Stimulated activated naive CD8-positive, alpha-beta T cell treated with anti-CD3 and anti-CD28 coated beads, Interleukin-15, amount 100 ng/mL, for 72 hours (primary cell): ENCODE data around the gene SLC24A3.
A peak's percentile ranks its signal among the peaks of the same experiment; 100 is the strongest.

ENCODE experiments used
- ATAC-seq: fragments of 150-1000 bp; cut with Tn5 transposase; 2 replicates; pipeline ENCODE4 v1.10.0; 2021; ENCODE audit warnings: mild to moderate bottlenecking, moderate library complexity
- DNase-seq, 2 donors: peaks; one replicate each; pipeline ENCODE4 v3.0.0; 2021 to 2022
- H3K27ac Mint-ChIP-seq, 2 donors: one replicate each; pipeline ENCODE4 v1.8.0; 2022; ENCODE audit warnings: mild to moderate bottlenecking in 2 of 2, mixed read lengths in 2 of 2, moderate library complexity in 2 of 2
- H3K27me3 Mint-ChIP-seq: one replicate; pipeline ENCODE4 v1.8.0; 2022; ENCODE audit warnings: mixed read lengths
- H3K4me1 Mint-ChIP-seq: one replicate; pipeline ENCODE4 v1.8.0; 2022; ENCODE audit warnings: mild to moderate bottlenecking, mixed read lengths
- H3K4me3 Mint-ChIP-seq, 2 donors: one replicate each; pipeline ENCODE4 v1.8.0; 2022; ENCODE audit warnings: mild to moderate bottlenecking in 2 of 2, mixed read lengths in 2 of 2, moderate library complexity in 1 of 2
- H3K9me3 Mint-ChIP-seq, 2 donors: one replicate each; pipeline ENCODE4 v1.8.0; 2022; ENCODE audit warnings: mixed read lengths in 2 of 2

The SLC24A3 gene

DNA sequence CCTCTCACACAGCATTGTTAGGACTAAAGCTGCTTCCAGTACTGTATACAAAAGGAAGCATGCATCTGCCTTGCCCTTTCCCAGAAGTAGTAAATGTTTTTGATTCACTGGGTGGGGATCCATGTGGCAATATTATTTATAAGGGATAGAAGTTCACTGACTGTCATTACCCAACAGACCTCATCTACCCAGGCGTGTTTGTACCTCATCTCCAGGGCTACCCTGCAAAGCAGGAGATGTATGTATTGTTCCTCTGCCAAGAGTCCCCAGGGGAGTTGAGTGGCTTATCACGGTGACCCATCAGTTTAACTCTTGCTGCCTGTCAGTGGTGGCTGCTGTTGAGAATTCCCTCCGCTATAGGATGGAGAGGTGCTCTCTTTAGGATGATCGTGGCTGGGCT is 42.5 kb downstream of the SLC24A3 start:
- no peaks in the 10 kb centered on the region for H3K4me1 Mint-ChIP-seq
- DNase-seq, result no peak
- H3K9me3 Mint-ChIP-seq, result no peaks in the 10 kb centered on the region
- H3K4me3 Mint-ChIP-seq, result no peak overlapping the region
- peaks cover 7% of the 10 kb centered on the region for H3K27me3 Mint-ChIP-seq
- no peak for ATAC-seq
- no peak overlapping the region for H3K27ac Mint-ChIP-seq

DNA sequence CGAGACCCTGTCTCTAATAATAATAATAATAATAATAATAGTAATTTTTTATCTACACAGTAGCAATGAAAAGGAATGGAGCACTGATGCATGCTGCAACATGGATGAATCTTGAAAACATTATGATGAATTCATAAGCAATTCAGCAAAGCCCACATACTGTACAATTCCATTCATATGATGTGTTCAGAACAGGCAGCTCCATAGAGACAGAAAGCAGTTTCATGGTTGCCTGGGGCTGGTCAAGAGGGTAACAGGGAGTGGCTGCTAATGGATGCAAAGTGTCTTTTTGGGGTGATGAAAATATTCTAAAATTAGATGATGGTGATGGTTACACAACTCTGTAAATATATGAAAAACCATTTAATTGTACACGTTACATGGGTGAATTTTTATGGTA is 43.6 kb downstream of the SLC24A3 start:
- DNase-seq, result no peak
- Mint-ChIP-seq H3K27ac (no peak overlapping the region), H3K9me3 (no peaks in the 10 kb centered on the region), H3K27me3 (peaks cover 7% of the 10 kb centered on the region), H3K4me1 (no peaks in the 10 kb centered on the region), H3K4me3 (no peak overlapping the region)
- no peak for ATAC-seq

DNA sequence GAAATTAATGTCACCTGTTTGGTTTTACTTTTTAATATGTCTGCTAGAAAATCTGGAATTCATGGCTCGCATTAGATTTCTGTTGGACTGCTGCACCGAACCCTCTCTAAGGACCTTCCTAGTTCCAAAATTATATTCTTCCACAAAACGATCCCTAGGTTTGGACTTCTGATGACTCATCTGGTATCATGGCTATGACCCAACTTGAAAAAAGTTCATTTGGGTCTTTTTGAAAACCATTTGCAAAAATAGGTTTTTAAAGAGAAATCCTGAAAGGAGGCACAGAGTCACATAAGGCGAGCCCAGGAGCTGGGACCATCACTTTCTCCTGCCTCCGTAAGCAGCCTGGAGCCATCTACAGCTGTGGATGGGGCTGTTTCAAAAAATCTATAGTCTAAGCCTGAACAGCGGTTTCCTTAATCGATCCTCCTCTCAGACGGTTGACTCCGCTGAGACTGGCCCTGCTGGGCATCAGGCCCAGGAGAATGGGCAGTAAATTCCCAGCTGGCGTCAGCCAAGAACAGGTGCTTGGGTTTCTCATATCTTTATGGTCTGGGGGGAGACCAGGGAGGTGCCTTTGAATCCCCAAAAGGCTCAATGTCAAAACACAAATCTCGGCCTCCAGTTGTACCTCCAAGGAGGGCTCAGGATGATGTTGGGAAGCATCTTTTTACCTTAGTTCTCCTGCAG is 44.6 kb downstream of the SLC24A3 start:
- no peak overlapping the region for H3K4me3 Mint-ChIP-seq
- DNase-seq (no peak), ATAC-seq (no peak)
- H3K4me1 Mint-ChIP-seq, result no peaks in the 10 kb centered on the region
- no peak overlapping the region for H3K27ac Mint-ChIP-seq
- peaks cover 4% of the 10 kb centered on the region for H3K27me3 Mint-ChIP-seq
- no peaks in the 10 kb centered on the region for H3K9me3 Mint-ChIP-seq

DNA sequence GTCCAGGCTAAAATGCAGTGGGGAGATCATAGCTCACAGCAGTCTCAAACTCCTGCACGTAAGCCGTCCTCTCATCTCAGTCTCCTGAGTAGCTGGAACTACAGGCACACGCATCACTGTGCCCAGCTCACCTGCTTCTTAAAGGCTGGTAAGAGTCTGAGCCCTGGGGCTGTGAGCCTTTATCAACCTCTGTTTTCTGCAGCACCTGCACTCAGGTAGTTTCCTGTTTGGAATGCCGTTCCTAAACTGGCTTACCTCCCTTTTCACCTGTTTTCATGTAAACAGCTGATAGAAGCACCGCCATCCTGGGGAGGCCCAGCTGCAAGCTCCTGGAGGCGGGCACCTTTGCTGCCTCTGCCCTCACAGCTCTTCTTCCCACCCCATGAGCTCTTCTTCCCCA is 45.4 kb downstream of the SLC24A3 start:
- Mint-ChIP-seq H3K4me1 (no peaks in the 10 kb centered on the region), H3K27me3 (no peaks in the 10 kb centered on the region), H3K4me3 (no peak overlapping the region), H3K27ac (no peak overlapping the region), H3K9me3 (no peaks in the 10 kb centered on the region)
- ATAC-seq (no peak), DNase-seq (no peak)

DNA sequence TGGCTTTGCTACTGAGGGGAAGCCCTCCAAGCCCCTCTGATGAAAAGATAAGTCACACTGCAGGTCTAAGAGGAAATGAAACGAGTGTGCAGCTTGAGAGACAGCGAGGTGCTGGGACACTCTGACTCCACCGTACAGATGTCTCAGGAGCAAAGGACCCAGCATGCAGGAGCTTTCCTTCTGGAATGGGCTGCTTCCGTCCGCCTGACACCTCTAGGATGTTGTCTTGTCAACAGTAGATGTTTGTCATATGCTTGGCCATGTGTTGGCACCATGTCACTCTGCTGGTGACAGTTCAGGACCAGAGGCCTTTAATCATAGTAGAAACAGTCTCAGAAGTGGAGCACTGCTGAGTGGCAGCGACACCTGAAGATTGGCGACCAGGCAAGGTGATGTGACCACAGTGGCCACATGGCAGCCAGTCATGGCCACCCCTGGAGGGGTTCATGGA is 46.7 kb downstream of the SLC24A3 start:
- H3K27ac Mint-ChIP-seq, result no peak overlapping the region
- no peaks in the 10 kb centered on the region for H3K9me3 Mint-ChIP-seq
- no peak overlapping the region for H3K4me3 Mint-ChIP-seq
- H3K27me3 Mint-ChIP-seq, result no peaks in the 10 kb centered on the region
- no peaks in the 10 kb centered on the region for H3K4me1 Mint-ChIP-seq
- ATAC-seq (no peak), DNase-seq (no peak)

DNA sequence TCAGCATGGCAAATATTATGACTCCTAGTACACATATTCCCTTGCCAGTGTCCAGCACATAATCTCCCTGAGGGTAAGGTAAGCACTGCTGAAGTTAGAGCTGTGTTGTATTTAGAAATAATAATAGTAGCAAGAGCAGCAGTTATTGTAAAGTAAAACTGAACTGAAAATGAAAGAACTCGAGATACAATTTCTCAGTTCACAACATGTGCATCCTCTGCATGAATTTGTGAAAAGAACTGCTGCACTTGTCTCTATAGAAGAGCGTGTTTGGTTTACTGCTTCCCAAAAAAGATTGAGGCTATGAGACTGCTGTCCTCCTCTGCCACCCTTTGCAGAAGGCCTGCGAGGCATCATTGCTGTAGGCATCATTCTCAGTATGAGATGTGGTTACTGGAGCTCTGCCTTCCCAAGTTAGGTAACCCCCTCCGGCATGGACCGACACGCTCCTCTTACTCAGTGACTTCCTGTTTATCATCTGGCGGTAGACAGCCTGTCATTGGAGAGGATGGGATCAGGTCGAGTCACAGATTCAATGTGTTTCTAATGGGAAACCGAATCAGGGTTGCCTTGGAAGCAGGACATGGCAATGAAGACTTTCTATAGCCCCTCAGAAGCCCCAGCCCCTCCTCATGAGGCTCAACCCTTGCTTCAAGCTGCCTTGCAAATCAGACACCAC is 48.1 kb downstream of the SLC24A3 start:
- H3K9me3 Mint-ChIP-seq, result no peaks in the 10 kb centered on the region
- no peak for ATAC-seq
- no peak for DNase-seq
- H3K4me3 Mint-ChIP-seq, result no peak overlapping the region
- no peaks in the 10 kb centered on the region for H3K27me3 Mint-ChIP-seq
- H3K4me1 Mint-ChIP-seq, result no peaks in the 10 kb centered on the region
- H3K27ac Mint-ChIP-seq, result peak overlapping the region in 1 of 2 donors; percentile 27

DNA sequence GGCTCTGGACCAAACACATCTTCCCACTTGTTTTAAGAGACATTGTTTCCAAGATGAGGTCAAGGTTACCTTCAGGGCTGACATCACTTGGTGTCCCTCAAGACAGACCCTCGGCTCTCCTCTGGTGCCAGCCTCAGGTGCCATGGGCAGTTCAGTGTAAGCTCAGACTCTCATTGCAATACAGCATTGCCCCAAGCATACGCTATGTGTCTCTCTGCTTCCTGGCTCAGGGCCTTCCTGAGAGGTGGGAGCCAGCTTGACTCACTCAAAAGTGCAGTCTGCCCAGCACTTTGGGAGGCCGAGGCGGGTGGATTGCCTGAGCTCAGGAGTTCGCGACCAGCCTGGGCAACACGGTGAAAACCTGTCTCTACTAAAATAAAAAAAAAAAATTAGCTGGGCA is 51.7 kb downstream of the SLC24A3 start:
- no peak overlapping the region for H3K4me3 Mint-ChIP-seq
- H3K27me3 Mint-ChIP-seq, result no peaks in the 10 kb centered on the region
- no peak for ATAC-seq
- H3K9me3 Mint-ChIP-seq, result no peaks in the 10 kb centered on the region
- no peak for DNase-seq
- no peaks in the 10 kb centered on the region for H3K4me1 Mint-ChIP-seq
- no peak overlapping the region for H3K27ac Mint-ChIP-seq

DNA sequence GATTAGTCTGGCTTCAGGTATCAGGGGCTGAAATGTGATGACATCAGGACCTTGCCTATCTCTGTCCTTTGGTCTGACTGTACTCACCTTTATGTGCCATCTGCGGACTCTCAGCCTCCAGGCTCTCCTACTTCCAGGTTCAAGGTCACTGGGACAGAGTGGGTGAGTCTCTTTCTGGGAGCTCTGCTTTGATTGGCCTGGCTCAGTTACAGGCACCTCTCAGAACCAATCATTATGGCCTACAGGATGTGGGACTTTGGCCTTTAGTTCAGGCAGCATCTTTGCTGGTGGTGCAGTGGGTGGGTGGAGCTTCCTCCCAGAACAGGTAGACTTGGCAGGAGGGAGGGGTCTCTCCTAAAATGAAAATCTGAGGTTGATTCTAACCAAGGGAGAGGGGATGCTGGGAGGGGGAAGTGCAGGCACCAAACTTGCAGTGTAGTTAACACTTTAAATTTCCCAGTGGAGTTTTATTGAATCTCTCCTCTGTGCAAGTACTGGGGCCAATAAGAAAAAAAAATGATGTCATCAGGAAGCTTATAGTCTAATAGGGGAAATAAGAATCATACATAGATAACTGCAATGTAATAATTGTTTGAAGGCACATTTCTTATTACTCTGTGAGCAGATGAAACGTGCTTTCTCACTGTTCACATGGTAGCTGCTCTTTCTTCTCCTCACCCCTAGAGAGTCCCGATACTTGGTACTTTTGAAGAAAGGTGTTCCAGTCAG is 53.4 kb downstream of the SLC24A3 start:
- DNase-seq (peak in 1 of 2 donors; percentile 14), ATAC-seq (no peak)
- no peak overlapping the region for H3K4me3 Mint-ChIP-seq
- peaks cover 13% of the 10 kb centered on the region for H3K27me3 Mint-ChIP-seq
- no peaks in the 10 kb centered on the region for H3K9me3 Mint-ChIP-seq
- H3K4me1 Mint-ChIP-seq, result no peaks in the 10 kb centered on the region
- no peak overlapping the region for H3K27ac Mint-ChIP-seq

DNA sequence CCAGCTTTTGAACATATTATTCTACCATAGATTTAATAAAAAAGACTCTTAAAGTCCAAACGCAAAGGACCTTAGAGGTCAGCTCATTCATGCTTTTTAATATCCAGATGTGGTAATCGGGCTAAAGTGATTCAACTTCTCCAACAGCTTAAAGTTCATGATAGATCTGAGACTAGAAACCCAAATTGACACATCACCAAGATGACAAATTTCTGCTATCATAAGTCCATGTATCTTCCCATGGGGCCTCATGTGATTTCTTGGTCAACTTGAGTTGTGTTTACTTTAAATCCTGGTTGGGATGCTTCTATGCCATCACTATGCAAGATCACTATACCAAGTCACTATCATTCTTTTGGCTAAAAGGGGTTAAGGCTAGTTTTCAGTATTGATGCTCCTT is 56.0 kb downstream of the SLC24A3 start:
- no peak overlapping the region for H3K27ac Mint-ChIP-seq
- no peaks in the 10 kb centered on the region for H3K4me1 Mint-ChIP-seq
- DNase-seq (no peak), ATAC-seq (no peak)
- H3K9me3 Mint-ChIP-seq, result no peaks in the 10 kb centered on the region
- H3K4me3 Mint-ChIP-seq, result no peak overlapping the region
- H3K27me3 Mint-ChIP-seq, result peaks cover 14% of the 10 kb centered on the region

DNA sequence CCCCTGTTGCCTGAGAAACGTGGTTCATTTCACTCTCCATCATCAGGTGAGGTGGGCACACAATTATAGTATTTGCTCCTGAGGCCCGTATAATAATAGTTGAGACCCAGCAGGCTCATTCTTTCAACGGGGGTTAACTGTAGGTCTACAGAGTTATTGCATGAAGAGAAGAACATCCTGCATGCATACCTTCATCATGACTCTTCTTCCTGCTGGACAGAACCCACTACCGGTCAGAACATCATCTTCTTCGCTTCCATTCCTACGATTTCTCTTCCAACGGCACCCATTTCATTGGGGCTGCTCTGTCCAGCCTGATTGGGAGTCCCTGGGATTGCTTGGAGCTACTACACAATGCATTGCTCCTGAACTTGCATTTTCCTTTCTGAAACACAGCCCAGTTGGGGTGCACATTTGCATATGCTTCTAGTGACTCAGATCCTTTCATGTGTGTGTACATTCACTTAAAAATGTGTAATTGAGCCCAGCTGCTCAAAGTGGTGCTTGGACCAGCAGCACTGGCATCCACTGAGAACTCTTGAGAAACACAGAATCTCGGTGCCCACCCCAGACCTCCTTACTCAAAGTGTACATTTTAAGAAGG is 57.4 kb downstream of the SLC24A3 start:
- ATAC-seq (no peak), DNase-seq (no peak)
- H3K4me3 Mint-ChIP-seq, result no peak overlapping the region

DNA sequence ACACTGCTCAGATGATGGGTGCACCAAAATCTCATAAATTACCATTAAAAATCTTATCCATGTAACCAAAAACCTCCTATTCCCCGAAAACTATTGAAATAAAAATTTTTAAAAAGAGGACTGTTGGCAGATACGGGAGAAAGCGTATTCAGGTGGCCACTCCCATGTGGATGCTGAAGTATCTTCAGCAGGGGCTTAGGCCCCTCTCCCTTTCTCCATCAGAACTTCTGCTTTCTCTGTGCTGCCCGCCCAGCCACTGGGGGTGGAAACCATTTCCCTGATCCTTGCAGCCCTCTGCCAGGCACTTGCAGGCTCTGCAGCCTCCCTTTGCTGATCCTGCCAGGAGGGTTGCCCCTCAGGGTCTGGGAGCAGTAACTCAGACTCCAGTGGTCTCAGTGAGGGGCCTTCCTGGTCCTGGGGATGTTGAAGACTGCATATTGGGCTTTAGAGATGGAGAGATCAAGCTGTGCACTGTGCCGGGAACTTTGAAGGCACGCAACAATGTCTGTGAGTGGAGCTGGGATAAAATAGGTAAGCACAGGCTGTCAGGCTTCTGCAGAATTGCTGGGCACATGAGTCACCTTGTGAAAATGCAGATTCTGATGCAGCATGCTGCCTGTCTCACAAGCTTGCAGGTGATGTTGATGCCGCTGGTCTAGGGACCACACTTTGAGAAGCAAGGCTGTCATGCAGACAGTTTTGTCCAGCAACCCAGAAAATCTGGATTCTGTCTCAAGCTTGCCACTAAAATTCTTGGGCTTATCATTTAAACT is 59.6 kb downstream of the SLC24A3 start:
- no peak for ATAC-seq
- H3K27ac Mint-ChIP-seq, result no peak overlapping the region
- no peak overlapping the region for H3K4me3 Mint-ChIP-seq
- peaks cover 14% of the 10 kb centered on the region for H3K27me3 Mint-ChIP-seq
- no peaks in the 10 kb centered on the region for H3K4me1 Mint-ChIP-seq
- DNase-seq, result no peak
- no peaks in the 10 kb centered on the region for H3K9me3 Mint-ChIP-seq

More for the DNA sequence above, 57.4 kb downstream of the SLC24A3 start:
- peaks cover 14% of the 10 kb centered on the region for H3K27me3 Mint-ChIP-seq
- H3K9me3 Mint-ChIP-seq, result no peaks in the 10 kb centered on the region
- H3K4me1 Mint-ChIP-seq, result no peaks in the 10 kb centered on the region
- no peak overlapping the region for H3K27ac Mint-ChIP-seq

DNA sequence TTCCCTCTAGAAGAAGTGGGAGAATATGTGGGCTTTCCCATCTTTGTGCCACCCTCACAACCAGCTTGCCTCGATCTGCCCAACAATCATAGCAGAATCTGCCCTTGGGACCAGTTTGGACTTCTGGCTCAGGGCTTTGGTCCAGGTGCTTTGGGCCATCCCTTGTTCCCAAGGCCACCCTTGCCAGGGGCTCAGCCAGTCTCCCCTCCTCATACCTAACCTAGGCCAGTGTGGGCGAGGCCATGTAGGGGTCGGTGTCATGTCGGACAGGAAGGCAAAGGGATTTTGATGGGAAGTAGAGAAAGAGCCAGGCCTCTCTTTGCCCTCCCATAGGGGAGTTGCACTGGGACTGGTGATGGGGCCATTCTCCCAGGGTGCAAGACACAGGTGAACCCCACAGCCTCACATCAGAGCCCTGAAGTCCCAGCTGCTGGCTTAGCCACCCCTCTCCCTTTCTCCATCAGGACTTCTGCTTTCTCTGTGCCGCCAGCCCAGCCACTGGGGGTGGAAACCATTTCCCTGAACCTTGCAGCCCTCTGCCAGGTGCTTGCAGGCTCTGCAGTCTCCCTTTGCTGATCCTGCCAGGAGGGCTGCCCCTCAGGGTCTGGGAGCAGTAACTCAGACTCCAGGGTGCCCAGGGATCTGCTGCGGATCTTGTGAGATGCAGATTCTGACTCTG is 60.7 kb downstream of the SLC24A3 start:
- DNase-seq, result no peak
- Mint-ChIP-seq H3K9me3 (no peaks in the 10 kb centered on the region), H3K4me3 (no peak overlapping the region), H3K4me1 (no peaks in the 10 kb centered on the region), H3K27me3 (peaks cover 14% of the 10 kb centered on the region), H3K27ac (no peak overlapping the region)
- no peak for ATAC-seq

DNA sequence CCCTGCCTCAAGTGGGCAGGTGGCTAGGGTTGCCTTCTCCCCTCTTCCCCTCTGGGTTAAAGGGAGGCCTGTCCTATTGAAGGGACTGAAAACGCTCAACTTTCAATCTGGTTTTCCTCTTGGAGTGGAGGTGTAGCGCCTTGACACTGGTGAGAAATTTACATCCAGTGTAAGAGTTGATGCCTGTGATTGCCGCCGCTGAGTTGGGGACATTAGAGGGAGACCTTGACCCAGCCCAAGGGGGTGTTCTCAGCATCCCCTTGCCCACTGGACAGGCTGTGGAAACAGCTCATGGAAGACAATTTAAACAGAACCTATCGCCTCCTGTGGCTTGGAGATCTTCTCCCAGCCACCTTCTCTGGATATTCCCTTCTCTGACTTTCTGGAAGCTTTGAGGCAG is 61.6 kb downstream of the SLC24A3 start:
- H3K27me3 Mint-ChIP-seq, result peaks cover 14% of the 10 kb centered on the region
- H3K4me1 Mint-ChIP-seq, result no peaks in the 10 kb centered on the region
- H3K4me3 Mint-ChIP-seq, result no peak overlapping the region
- ATAC-seq, result no peak
- no peaks in the 10 kb centered on the region for H3K9me3 Mint-ChIP-seq
- no peak for DNase-seq
- no peak overlapping the region for H3K27ac Mint-ChIP-seq

DNA sequence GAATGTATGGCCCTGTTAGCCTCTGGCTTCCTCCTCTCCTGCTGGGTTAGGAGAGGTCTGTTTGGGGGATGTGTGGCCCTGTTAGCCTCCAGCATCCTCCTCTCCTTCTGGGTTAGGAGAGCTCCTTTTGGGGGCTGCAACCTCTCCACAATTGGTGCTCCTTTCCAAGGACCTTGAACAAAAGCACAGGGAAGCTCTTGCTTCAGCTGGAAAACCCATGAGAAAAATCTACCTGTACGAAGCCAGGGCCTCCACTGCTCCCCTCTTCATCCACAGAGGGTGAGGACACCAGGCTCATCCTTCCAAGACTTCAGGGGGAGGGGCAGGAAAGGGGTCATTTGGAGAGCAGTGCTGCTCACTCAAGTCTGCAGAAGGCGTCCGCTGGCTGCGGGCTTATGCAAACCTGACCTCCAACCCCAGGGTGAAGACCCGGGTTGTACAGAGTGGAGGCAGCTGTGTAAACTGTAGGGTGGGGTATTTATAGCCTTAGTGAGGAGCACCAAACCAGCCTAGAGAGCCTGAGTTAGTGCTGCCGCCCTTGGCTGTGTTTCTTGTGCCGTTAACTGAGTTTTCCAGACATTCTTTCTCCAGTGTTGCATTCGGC is 62.1 kb downstream of the SLC24A3 start:
- Mint-ChIP-seq H3K9me3 (no peaks in the 10 kb centered on the region), H3K27me3 (peaks cover 14% of the 10 kb centered on the region), H3K27ac (no peak overlapping the region), H3K4me1 (no peaks in the 10 kb centered on the region), H3K4me3 (no peak overlapping the region)
- DNase-seq (no peak), ATAC-seq (no peak)
